B cell (primary cell): Measurements from ENCODE around the gene TEC. TPM values are rescaled to one million over a fixed set of nuclear protein-coding genes. Genes with fewer than 3 reads are reported as not detected.

Experiments
- ATAC-seq: fragments of 200-7000 bp; cut with Tn5 transposase; one replicate; pipeline ENCODE4 v1.10.0; 2021; ENCODE audit warnings: low read depth, mild to moderate bottlenecking, moderate number of reproducible peaks, moderate library complexity
- CTCF ChIA-PET: fragments of 350-600 bp; sonication (Branson Sonifier 250); formaldehyde crosslinking; loops from one replicate; lab custom pipeline; 2021; ENCODE audit warnings: antibody characterized with exemption, inconsistent platforms; lab: Charles Lee
- POLR2A ChIA-PET: fragments of 350-600 bp; sonication (Branson Sonifier 250); formaldehyde crosslinking; loops from one replicate; lab custom pipeline; 2021; ENCODE audit warnings: antibody characterized with exemption; lab: Charles Lee
- DNase-seq: peaks from one replicate; pipeline ENCODE4 v3.0.0; 2013
- H2AFZ ChIP-seq: 2 replicates; pipeline ENCODE4 v1.6.1; 2012; ENCODE audit warnings: mild to moderate bottlenecking, low read depth, low read length; ENCODE audit not compliant: insufficient read depth, poor library complexity, severe bottlenecking
- H3K27ac ChIP-seq, 2 donors: 1 replicate in 1 of 2; 2 replicates in 1 of 2; pipeline ENCODE4 v1.5.1; 2012 to 2013; ENCODE audit warnings: low read length in 2 of 2, mild to moderate bottlenecking in 2 of 2, moderate library complexity in 1 of 2
- H3K27me3 ChIP-seq, 4 experiments: fragments of 200-600 bp in 1 of 4; sonication (generic) in 1 of 4; replicated peaks in 1 of 4; 1 replicate in 2 of 4; 2 replicates in 2 of 4; pipeline versions ENCODE4 v1.6.1 to v1.7.0; 2013 to 2016; ENCODE audit warnings: low read length in 3 of 4, mild to moderate bottlenecking in 2 of 4, mixed read lengths in 1 of 4, moderate library complexity in 1 of 4; ENCODE audit not compliant: insufficient read depth in 4 of 4, control insufficient read depth in 3 of 4; ENCODE audit errors: control extremely low read depth in 1 of 4
- H3K36me3 ChIP-seq, 2 experiments: replicated peaks in 1 of 2; 1 replicate in 1 of 2; 2 replicates in 1 of 2; pipeline versions ENCODE4 v1.6.1 to v1.7.1; 2013; ENCODE audit warnings: low read length in 1 of 2; ENCODE audit not compliant: insufficient read depth in 2 of 2, control insufficient read depth in 1 of 2; ENCODE audit errors: control extremely low read depth in 1 of 2, extremely low read depth in 1 of 2
- H3K4me1 ChIP-seq, 2 donors: fragments of 200-600 bp in 1 of 2; sonication (generic) in 1 of 2; 1 replicate in 1 of 2; 2 replicates in 1 of 2; pipeline versions ENCODE4 v1.5.1 to v1.6.1; 2013 to 2017; ENCODE audit warnings: low read length in 2 of 2; ENCODE audit not compliant: control insufficient read depth in 2 of 2, insufficient read depth in 2 of 2
- H3K4me2 ChIP-seq: replicated peaks from 2 replicates; pipeline ENCODE3; 2012; ENCODE audit warnings: mild to moderate bottlenecking, low read depth, low read length; ENCODE audit not compliant: poor library complexity, severe bottlenecking
- H3K4me3 ChIP-seq, 5 experiments: fragments of 200-600 bp in 1 of 5; sonication (generic) in 1 of 5; 1 replicate in 3 of 5; 2 replicates in 2 of 5; pipeline versions ENCODE4 v1.5.1 to v1.7.0; 2011 to 2016; ENCODE audit warnings: low read length in 4 of 5, mild to moderate bottlenecking in 4 of 5, low read depth in 2 of 5, control low read depth in 1 of 5, moderate library complexity in 1 of 5; ENCODE audit not compliant: insufficient read depth in 1 of 5; ENCODE audit errors: control extremely low read depth in 1 of 5, extremely low read depth in 1 of 5
- H3K79me2 ChIP-seq: fragments of 200-600 bp; sonication (generic); one replicate; pipeline ENCODE4 v1.6.0; 2016; ENCODE audit warnings: low read length; ENCODE audit not compliant: control insufficient read depth, insufficient read depth
- H3K9ac ChIP-seq: fragments of 200-600 bp; sonication (generic); 2 replicates; pipeline ENCODE4 v1.6.1; 2017; ENCODE audit warnings: mild to moderate bottlenecking, low read length, moderate library complexity
- H3K9me3 ChIP-seq, 3 donors: one replicate each; pipeline versions ENCODE4 v1.6.1 to v1.7.1; 2013; ENCODE audit warnings: low read length in 2 of 3; ENCODE audit not compliant: control insufficient read depth in 2 of 3, insufficient read depth in 1 of 3; ENCODE audit errors: control extremely low read depth in 1 of 3
- H4K20me1 ChIP-seq: 2 replicates; pipeline ENCODE4 v1.6.0; 2012; ENCODE audit warnings: mild to moderate bottlenecking, low read length; ENCODE audit not compliant: insufficient read depth, control insufficient read depth, poor library complexity, severe bottlenecking
- H3K27ac Mint-ChIP-seq: one replicate; pipeline ENCODE4 v1.8.0; 2021; ENCODE audit warnings: mixed read lengths
- H3K27me3 Mint-ChIP-seq: one replicate; pipeline ENCODE4 v1.8.0; 2021; ENCODE audit warnings: mixed read lengths
- H3K4me1 Mint-ChIP-seq: one replicate; pipeline ENCODE4 v1.8.0; 2021; ENCODE audit warnings: mixed read lengths
- H3K4me3 Mint-ChIP-seq: one replicate; pipeline ENCODE4 v1.8.0; 2021; ENCODE audit warnings: mixed read lengths
- H3K9me3 Mint-ChIP-seq: one replicate; pipeline ENCODE4 v1.8.0; 2022; ENCODE audit warnings: mixed read lengths; ENCODE audit not compliant: insufficient read depth
- EZH2 ChIP-seq: IDR thresholded peaks from 2 replicates; pipeline ENCODE4 v1.6.1; 2012; ENCODE audit warnings: borderline replicate concordance, low read depth, mild to moderate bottlenecking, moderate library complexity, low read length; ENCODE audit not compliant: insufficient read depth, poor library complexity, severe bottlenecking
- WGBS: methylation state at CpG from one replicate; pipeline ENCODE4 v1.1.5; 2013; ENCODE audit warnings: missing lambda C conversion rate; ENCODE audit not compliant: insufficient coverage; 5-methylcytosine and 5-hydroxymethylcytosine counted together
- intact Hi-C: fragments of 100-400 bp; cut with micrococcal nuclease; formaldehyde crosslinking; loops from one replicate; pipeline ENCODE4 v1.10.0; 2022
- polyA plus RNA-seq: library from polyadenylated mRNA; depleted of rRNA; stranded (reverse); fragments of >200 nt; gene quantifications from 2 replicates; pipeline ENCODE4 v1.2.3, GENCODE V29; 2012
- total RNA-seq, 2 donors: library from RNA; stranded (reverse); fragments of 120-200 nt in 1 of 2; gene quantifications; 1 replicate in 1 of 2; 2 replicates in 1 of 2; pipeline versions ENCODE4 v1.2.3 to v1.2.4, GENCODE V29; 2013 to 2022
- TF ChIP-seq, protein P1 (sequence below): fragments of 200-600 bp; IDR thresholded peaks from one replicate; pipeline ENCODE4 v1.8.0; 2022; ENCODE audit warnings: antibody characterized with exemption, mild to moderate bottlenecking

The TEC gene
- total and polyA plus RNA-seq, 2 donors (not counting 1 experiment from before 2014, with no cell fraction given) = 2.0 to 8.3 TPM

DNA sequence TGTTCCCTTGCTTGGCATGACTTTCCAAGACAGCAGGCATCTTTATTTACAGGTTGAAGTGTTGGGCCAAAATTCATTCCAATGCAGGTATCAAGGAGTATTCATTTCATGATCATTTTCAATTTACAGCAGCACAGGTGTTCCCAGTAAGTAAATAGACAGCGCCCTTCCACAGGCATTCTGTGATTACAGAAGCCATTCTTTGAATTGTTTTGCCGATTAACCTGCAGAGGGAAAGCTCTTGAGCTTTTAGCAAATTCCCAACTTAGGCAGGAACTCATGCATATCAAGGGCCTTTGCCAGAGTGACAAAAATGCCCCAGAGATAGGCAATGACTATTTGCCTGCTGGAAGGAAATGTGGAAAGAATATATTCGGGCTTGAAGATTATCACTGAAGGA, 142.4 kb downstream of the TEC start:
- H3K9me3 Mint-ChIP-seq = no peaks in the 10 kb centered on the region
- H3K27ac Mint-ChIP-seq = no peak overlapping the region
- H3K4me1 Mint-ChIP-seq = peaks cover 19% of the 10 kb centered on the region
- TF ChIP-seq, protein P1, sequence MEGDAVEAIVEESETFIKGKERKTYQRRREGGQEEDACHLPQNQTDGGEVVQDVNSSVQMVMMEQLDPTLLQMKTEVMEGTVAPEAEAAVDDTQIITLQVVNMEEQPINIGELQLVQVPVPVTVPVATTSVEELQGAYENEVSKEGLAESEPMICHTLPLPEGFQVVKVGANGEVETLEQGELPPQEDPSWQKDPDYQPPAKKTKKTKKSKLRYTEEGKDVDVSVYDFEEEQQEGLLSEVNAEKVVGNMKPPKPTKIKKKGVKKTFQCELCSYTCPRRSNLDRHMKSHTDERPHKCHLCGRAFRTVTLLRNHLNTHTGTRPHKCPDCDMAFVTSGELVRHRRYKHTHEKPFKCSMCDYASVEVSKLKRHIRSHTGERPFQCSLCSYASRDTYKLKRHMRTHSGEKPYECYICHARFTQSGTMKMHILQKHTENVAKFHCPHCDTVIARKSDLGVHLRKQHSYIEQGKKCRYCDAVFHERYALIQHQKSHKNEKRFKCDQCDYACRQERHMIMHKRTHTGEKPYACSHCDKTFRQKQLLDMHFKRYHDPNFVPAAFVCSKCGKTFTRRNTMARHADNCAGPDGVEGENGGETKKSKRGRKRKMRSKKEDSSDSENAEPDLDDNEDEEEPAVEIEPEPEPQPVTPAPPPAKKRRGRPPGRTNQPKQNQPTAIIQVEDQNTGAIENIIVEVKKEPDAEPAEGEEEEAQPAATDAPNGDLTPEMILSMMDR = no peak
- TF ChIP-seq EZH2 = no peak
- Histone ChIP-seq H3K4me3 (no peak overlapping the region), H3K9me3 (no peaks in the 10 kb centered on the region), H3K4me2 (no peak overlapping the region), H4K20me1 (no peaks in the 10 kb centered on the region), H3K36me3 (no peaks in the 10 kb centered on the region), H2AFZ (no peak overlapping the region), H3K9ac (no peak overlapping the region), H3K79me2 (no peaks in the 10 kb centered on the region), H3K27ac (no peak overlapping the region), H3K4me1 (peaks cover 10 to 12% of the 10 kb centered on the region in 2 donors), H3K27me3 (no peaks in the 10 kb centered on the region)
- ATAC-seq (no peak), DNase-seq (no peak)
- H3K4me3 Mint-ChIP-seq = no peak overlapping the region
- ChIA-PET POLR2A (no interaction called here), CTCF (interaction anchor here (0.9 to 6.8 kb wide), 13 partner anchors 9 to 419 kb away, joined by 3 to 82 read pairs (median 6); no protein-coding TSS in a partner anchor)
- H3K27me3 Mint-ChIP-seq = peaks cover 5% of the 10 kb centered on the region
- 88% methylated on average over 2 of the region's 3 CpGs for WGBS
- intact Hi-C loops = loop anchor here (1.0 kb wide), 3 partner anchors 14 to 163 kb away; no protein-coding TSS in a partner anchor

DNA sequence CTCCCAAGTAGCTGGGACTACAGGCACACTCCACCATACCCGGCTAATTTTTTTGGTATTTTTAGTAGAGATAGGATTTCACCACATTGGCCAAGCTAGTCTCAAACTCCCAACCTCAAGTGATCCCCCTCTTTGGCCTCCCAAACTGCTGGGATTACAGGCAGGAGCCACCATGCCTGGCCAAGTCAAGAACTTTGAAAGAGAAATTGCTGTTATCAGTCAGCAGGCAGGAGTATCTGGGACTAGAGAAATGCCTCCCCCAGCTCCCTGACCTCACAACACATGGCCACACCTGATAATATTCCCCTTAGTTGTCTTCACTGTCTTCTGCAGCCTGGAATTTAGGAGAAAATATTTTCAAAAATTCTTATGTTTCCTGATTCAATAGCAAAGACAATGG, 143.0 kb downstream of the TEC start:
- Mint-ChIP-seq H3K4me1 (peaks cover 19% of the 10 kb centered on the region), H3K9me3 (no peaks in the 10 kb centered on the region), H3K27me3 (peaks cover 5% of the 10 kb centered on the region), H3K4me3 (no peak overlapping the region), H3K27ac (no peak overlapping the region)
- Histone ChIP-seq H3K27ac (no peak overlapping the region), H3K9ac (no peak overlapping the region), H2AFZ (no peak overlapping the region), H3K79me2 (no peaks in the 10 kb centered on the region), H3K27me3 (no peaks in the 10 kb centered on the region), H3K4me2 (no peak overlapping the region), H3K4me1 (peaks cover 10 to 12% of the 10 kb centered on the region in 2 donors), H4K20me1 (no peaks in the 10 kb centered on the region), H3K36me3 (no peaks in the 10 kb centered on the region), H3K4me3 (no peak overlapping the region), H3K9me3 (no peaks in the 10 kb centered on the region)
- POLR2A ChIA-PET = no interaction called here
- intact Hi-C loops = loop anchor here (1.0 kb wide), 3 partner anchors 15 to 164 kb away; no protein-coding TSS in a partner anchor
- no peak for DNase-seq
- CTCF ChIA-PET = interaction anchor here (1.1 to 6.8 kb wide), 6 partner anchors 9 to 420 kb away, joined by 3 to 82 read pairs (median 6); no protein-coding TSS in a partner anchor
- ATAC-seq = no peak
- TF ChIP-seq EZH2 = no peak
- TF ChIP-seq, protein P1 = no peak
- no CpG with 5 or more reads among the region's 1 CpG for WGBS
